Progenitor cell of endocrine pancreas (in vitro differentiated cells): ENCODE results near the gene LBR. TPM values are rescaled to one million over a fixed set of nuclear protein-coding genes. Genes with fewer than 3 reads are reported as not detected.

Source experiments
- DNase-seq: peaks from one replicate; pipeline ENCODE4 v3.0.0; 2021; ENCODE audit warnings: low spot score; ENCODE audit not compliant: unreplicated experiment
- H3K27ac Mint-ChIP-seq: 2 replicates; pipeline ENCODE4 v1.8.0; 2021; ENCODE audit warnings: mild to moderate bottlenecking, moderate library complexity, mixed read lengths
- H3K27me3 Mint-ChIP-seq: 2 replicates; pipeline ENCODE4 v1.8.0; 2021; ENCODE audit warnings: mixed read lengths
- H3K36me3 Mint-ChIP-seq: 2 replicates; pipeline ENCODE4 v1.8.0; 2022; ENCODE audit warnings: mixed read lengths; ENCODE audit not compliant: insufficient read depth
- H3K4me1 Mint-ChIP-seq: 2 replicates; pipeline ENCODE4 v1.8.0; 2021; ENCODE audit warnings: low read depth, mixed read lengths
- H3K4me3 Mint-ChIP-seq: 2 replicates; pipeline ENCODE4 v1.8.0; 2021; ENCODE audit warnings: low read depth, mild to moderate bottlenecking, moderate library complexity, mixed read lengths
- H3K9me3 Mint-ChIP-seq: 2 replicates; pipeline ENCODE4 v1.8.0; 2021; ENCODE audit warnings: low read depth, mixed read lengths
- CTCF ChIP-seq: fragments of 200-600 bp; sonication (generic); IDR thresholded peaks from one replicate; pipeline ENCODE4 v1.5.0; 2021; ENCODE audit warnings: antibody characterized with exemption, mild to moderate bottlenecking; ENCODE audit not compliant: unreplicated experiment
- total RNA-seq: library from RNA; stranded (reverse); gene quantifications from 2 replicates; pipeline ENCODE4 v1.2.1, GENCODE V29; 2021

Gene LBR
- total RNA-seq, 1 donor from 2014 or later, result 116 TPM

DNA sequence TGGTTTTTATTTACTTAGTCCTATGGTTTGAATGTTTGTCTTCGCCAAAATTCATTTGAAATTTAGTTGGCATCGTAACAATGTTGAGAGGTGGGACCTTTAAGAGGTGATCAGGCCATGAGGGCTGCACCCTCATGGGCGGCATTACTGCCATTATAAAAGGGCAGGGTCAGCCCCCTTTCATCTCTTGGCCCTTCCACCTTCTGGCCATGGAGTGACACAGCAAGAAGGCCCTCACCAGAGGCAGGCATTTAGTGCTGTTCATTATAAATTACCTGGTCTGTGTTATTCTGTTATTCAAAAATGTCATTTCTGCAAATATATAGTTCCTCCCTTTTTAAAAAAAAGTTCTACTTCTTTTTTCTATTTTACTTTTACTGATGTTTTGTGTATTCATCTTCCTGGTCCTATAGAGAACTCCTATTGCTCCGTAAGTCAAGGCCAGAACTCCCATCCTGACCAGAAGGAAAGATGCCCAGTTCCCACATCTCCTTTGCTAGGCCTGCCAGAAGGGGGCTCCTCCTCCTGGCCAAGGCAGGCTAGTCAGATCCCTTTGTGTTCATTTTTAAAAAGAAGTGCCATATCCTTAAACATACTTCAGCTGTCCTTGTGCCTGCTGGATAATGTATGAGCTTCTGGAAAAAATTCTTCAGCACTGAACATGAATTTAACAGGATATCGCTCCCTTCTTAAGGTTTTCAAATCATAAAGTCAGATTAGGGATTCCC lies 10.0 kb upstream of the LBR start:
- Mint-ChIP-seq H3K4me3 (no peak overlapping the region), H3K27ac (no peak overlapping the region), H3K9me3 (no peaks in the 10 kb centered on the region), H3K36me3 (no peaks in the 10 kb centered on the region), H3K27me3 (peaks cover 7% of the 10 kb centered on the region), H3K4me1 (peaks cover 29% of the 10 kb centered on the region)
- no peak for DNase-seq
- peak; percentile 41 for TF ChIP-seq CTCF

GRCh38 chr1:225435957-225436392 lies 8.1 kb upstream of the LBR start:
- Mint-ChIP-seq H3K27me3 (peaks cover 7% of the 10 kb centered on the region), H3K27ac (no peak overlapping the region), H3K4me1 (peaks cover 14% of the 10 kb centered on the region), H3K9me3 (no peaks in the 10 kb centered on the region), H3K4me3 (no peak overlapping the region), H3K36me3 (no peaks in the 10 kb centered on the region)
- no peak for TF ChIP-seq CTCF
- no peak for DNase-seq

DNA sequence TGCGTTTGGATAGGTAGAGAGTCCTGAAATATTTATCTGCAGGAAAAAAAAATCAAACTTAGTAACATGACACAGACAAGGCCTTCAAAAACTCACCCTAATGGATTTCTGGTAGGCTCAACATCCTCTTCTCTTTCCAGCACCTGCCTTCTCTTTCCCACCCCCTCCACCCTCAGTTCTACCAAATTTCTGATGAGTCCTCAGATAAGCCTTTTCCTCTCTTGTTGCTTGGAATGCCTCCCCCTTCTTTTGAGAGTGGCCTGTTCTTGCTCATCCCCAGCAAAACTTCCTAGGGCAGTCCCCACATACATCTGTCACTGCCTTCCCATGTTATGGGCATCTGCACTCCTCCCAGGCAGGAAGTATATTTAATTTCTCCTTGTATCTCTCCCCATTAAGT lies 7.6 kb upstream of the LBR start:
- TF ChIP-seq CTCF, result no peak
- Mint-ChIP-seq H3K27me3 (peaks cover 7% of the 10 kb centered on the region), H3K27ac (no peak overlapping the region), H3K36me3 (no peaks in the 10 kb centered on the region), H3K9me3 (no peaks in the 10 kb centered on the region), H3K4me1 (peaks cover 9% of the 10 kb centered on the region), H3K4me3 (no peak overlapping the region)
- no peak for DNase-seq

DNA sequence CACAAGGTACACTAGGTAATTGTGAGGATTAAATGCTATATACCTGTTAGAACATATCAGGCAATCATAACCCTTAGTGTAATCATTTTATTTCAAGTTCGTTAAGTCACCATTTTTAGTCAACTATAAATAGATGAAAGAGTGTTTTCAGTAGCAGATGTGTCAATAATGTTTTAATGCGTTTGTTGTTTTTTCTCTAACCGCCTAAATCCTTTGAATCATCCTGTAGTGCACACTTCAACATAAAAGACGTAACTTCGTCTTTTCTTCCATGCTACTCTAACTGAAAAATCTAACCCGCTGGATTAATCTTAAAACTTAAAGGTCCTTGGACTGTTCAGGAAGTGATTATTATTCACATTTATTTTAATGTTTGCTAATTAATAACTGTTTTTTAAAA lies 7.2 kb upstream of the LBR start:
- no peak for TF ChIP-seq CTCF
- H3K36me3 Mint-ChIP-seq, result no peaks in the 10 kb centered on the region
- no peak overlapping the region for H3K4me3 Mint-ChIP-seq
- peaks cover 7% of the 10 kb centered on the region for H3K27me3 Mint-ChIP-seq
- H3K4me1 Mint-ChIP-seq, result peaks cover 5% of the 10 kb centered on the region
- no peak for DNase-seq
- no peaks in the 10 kb centered on the region for H3K9me3 Mint-ChIP-seq
- no peak overlapping the region for H3K27ac Mint-ChIP-seq

- H3K27ac Mint-ChIP-seq, result no peak overlapping the region
- no peak for DNase-seq
- peaks cover 7% of the 10 kb centered on the region for H3K27me3 Mint-ChIP-seq
- H3K36me3 Mint-ChIP-seq, result no peaks in the 10 kb centered on the region
- TF ChIP-seq CTCF, result no peak
- no peak overlapping the region for H3K4me3 Mint-ChIP-seq
- H3K9me3 Mint-ChIP-seq, result no peaks in the 10 kb centered on the region
- H3K4me1 Mint-ChIP-seq, result peaks cover 4% of the 10 kb centered on the region
Measured at GRCh38 chr1:225434046-225434445, 6.2 kb upstream of the LBR start.
